Stimulated activated memory B cell treated with anti-CD40 and anti-IgM and Interleukin-4, amounts not matched to agents 10 μg/mL and 1 μg/mL and 100 μg/mL, for 72 hours (primary cell): ENCODE results near the gene SNAPIN.

ENCODE experiments used
- ATAC-seq: fragments of 150-1000 bp; cut with Tn5 transposase; 2 replicates; pipeline ENCODE4 v1.10.0; 2021
- H3K27ac Mint-ChIP-seq: one replicate; pipeline ENCODE4 v1.8.0; 2022; ENCODE audit warnings: mild to moderate bottlenecking, mixed read lengths
- H3K27me3 Mint-ChIP-seq: one replicate; pipeline ENCODE4 v1.8.0; 2022; ENCODE audit warnings: mixed read lengths
- H3K36me3 Mint-ChIP-seq: one replicate; pipeline ENCODE4 v1.8.0; 2022; ENCODE audit warnings: mixed read lengths
- H3K4me1 Mint-ChIP-seq: one replicate; pipeline ENCODE4 v1.8.0; 2022; ENCODE audit warnings: mixed read lengths
- H3K4me3 Mint-ChIP-seq: one replicate; pipeline ENCODE4 v1.8.0; 2022; ENCODE audit warnings: mild to moderate bottlenecking, moderate library complexity, mixed read lengths
- H3K9me3 Mint-ChIP-seq: one replicate; pipeline ENCODE4 v1.8.0; 2022; ENCODE audit warnings: mixed read lengths

The SNAPIN gene

GRCh38 chr1:153677718-153678518 is 19.4 kb downstream of the SNAPIN start:
- peaks cover 30% of the 10 kb centered on the region for H3K4me1 Mint-ChIP-seq
- ATAC-seq = peak; percentile 59
- peaks cover 57% of the 10 kb centered on the region for H3K27me3 Mint-ChIP-seq
- H3K4me3 Mint-ChIP-seq = peak overlapping the region; percentile 83
- H3K27ac Mint-ChIP-seq = peak overlapping the region; percentile 77
- H3K9me3 Mint-ChIP-seq = no peaks in the 10 kb centered on the region
- H3K36me3 Mint-ChIP-seq = peaks cover 7% of the 10 kb centered on the region

- Mint-ChIP-seq H3K36me3 (peaks cover 11% of the 10 kb centered on the region), H3K4me1 (peaks cover 30% of the 10 kb centered on the region), H3K27ac (peak within 1 kb of the TSS; percentile 77), H3K27me3 (peaks cover 62% of the 10 kb centered on the region), H3K4me3 (peak within 1 kb of the TSS; percentile 83), H3K9me3 (no peaks in the 10 kb centered on the region)
- ATAC-seq = peak; percentile 59
These were observed 20.2 kb downstream of the SNAPIN start, which contains the start of gene NPR1 for GRCh38 chr1:153678519-153679336. Gene NPR1, plus strand, starts transcription at chr1:153678688. Its CDS starts 421 bp downstream, at chr1:153679109.

GRCh38 chr1:153679337-153680119 is 21.0 kb downstream of the SNAPIN start:
- H3K9me3 Mint-ChIP-seq = no peaks in the 10 kb centered on the region
- H3K4me1 Mint-ChIP-seq = peaks cover 30% of the 10 kb centered on the region
- peaks cover 15% of the 10 kb centered on the region for H3K36me3 Mint-ChIP-seq
- peak overlapping the region; percentile 83 for H3K4me3 Mint-ChIP-seq
- peaks cover 69% of the 10 kb centered on the region for H3K27me3 Mint-ChIP-seq
- peak overlapping the region; percentile 12 for H3K27ac Mint-ChIP-seq
- ATAC-seq = peak; percentile 60

- Mint-ChIP-seq H3K36me3 (peaks cover 15% of the 10 kb centered on the region), H3K4me1 (peaks cover 30% of the 10 kb centered on the region), H3K4me3 (peak overlapping the region; percentile 83), H3K9me3 (no peaks in the 10 kb centered on the region), H3K27ac (peak overlapping the region; percentile 12), H3K27me3 (peaks cover 71% of the 10 kb centered on the region)
- no peak for ATAC-seq
These were observed 21.6 kb downstream of the SNAPIN start for GRCh38 chr1:153680120-153680403.

- no peak overlapping the region for H3K4me3 Mint-ChIP-seq
- H3K27ac Mint-ChIP-seq = no peak overlapping the region
- peaks cover 25% of the 10 kb centered on the region for H3K4me1 Mint-ChIP-seq
- ATAC-seq = no peak
- peaks cover 66% of the 10 kb centered on the region for H3K27me3 Mint-ChIP-seq
- peaks cover 23% of the 10 kb centered on the region for H3K36me3 Mint-ChIP-seq
- H3K9me3 Mint-ChIP-seq = no peaks in the 10 kb centered on the region
These were observed 24.2 kb downstream of the SNAPIN start for GRCh38 chr1:153682730-153683129.

- H3K4me1 Mint-ChIP-seq = peaks cover 25% of the 10 kb centered on the region
- H3K4me3 Mint-ChIP-seq = no peak overlapping the region
- H3K27me3 Mint-ChIP-seq = peaks cover 55% of the 10 kb centered on the region
- no peak for ATAC-seq
- H3K27ac Mint-ChIP-seq = no peak overlapping the region
- H3K9me3 Mint-ChIP-seq = no peaks in the 10 kb centered on the region
- peaks cover 34% of the 10 kb centered on the region for H3K36me3 Mint-ChIP-seq
These were observed 25.4 kb downstream of the SNAPIN start for GRCh38 chr1:153683854-153684253.

- no peak for ATAC-seq
- peaks cover 36% of the 10 kb centered on the region for H3K36me3 Mint-ChIP-seq
- no peaks in the 10 kb centered on the region for H3K9me3 Mint-ChIP-seq
- H3K4me1 Mint-ChIP-seq = peaks cover 23% of the 10 kb centered on the region
- no peak overlapping the region for H3K4me3 Mint-ChIP-seq
- H3K27ac Mint-ChIP-seq = no peak overlapping the region
- peaks cover 48% of the 10 kb centered on the region for H3K27me3 Mint-ChIP-seq
These were observed 26.4 kb downstream of the SNAPIN start for GRCh38 chr1:153684892-153685291.

GRCh38 chr1:153685544-153686340 is 27.2 kb downstream of the SNAPIN start:
- H3K27me3 Mint-ChIP-seq = peaks cover 40% of the 10 kb centered on the region
- H3K27ac Mint-ChIP-seq = no peak overlapping the region
- peaks cover 15% of the 10 kb centered on the region for H3K4me1 Mint-ChIP-seq
- H3K9me3 Mint-ChIP-seq = no peaks in the 10 kb centered on the region
- peaks cover 32% of the 10 kb centered on the region for H3K36me3 Mint-ChIP-seq
- H3K4me3 Mint-ChIP-seq = no peak overlapping the region
- no peak for ATAC-seq

- H3K9me3 Mint-ChIP-seq = no peaks in the 10 kb centered on the region
- peaks cover 15% of the 10 kb centered on the region for H3K4me1 Mint-ChIP-seq
- peaks cover 32% of the 10 kb centered on the region for H3K36me3 Mint-ChIP-seq
- no peak for ATAC-seq
- peaks cover 28% of the 10 kb centered on the region for H3K27me3 Mint-ChIP-seq
- no peak overlapping the region for H3K4me3 Mint-ChIP-seq
- H3K27ac Mint-ChIP-seq = no peak overlapping the region
These were observed 29.0 kb downstream of the SNAPIN start for GRCh38 chr1:153687346-153688125.

GRCh38 chr1:153688276-153688675 is 29.8 kb downstream of the SNAPIN start:
- Mint-ChIP-seq H3K4me1 (peaks cover 15% of the 10 kb centered on the region), H3K27me3 (peaks cover 27% of the 10 kb centered on the region), H3K4me3 (no peak overlapping the region), H3K36me3 (peaks cover 32% of the 10 kb centered on the region), H3K27ac (no peak overlapping the region), H3K9me3 (no peaks in the 10 kb centered on the region)
- no peak for ATAC-seq

- ATAC-seq = no peak
- H3K9me3 Mint-ChIP-seq = no peaks in the 10 kb centered on the region
These were observed 30.3 kb downstream of the SNAPIN start for GRCh38 chr1:153688736-153689328.

GRCh38 chr1:153693466-153693865 is 35.0 kb downstream of the SNAPIN start:
- no peak for ATAC-seq
- no peak overlapping the region for H3K27ac Mint-ChIP-seq
- no peaks in the 10 kb centered on the region for H3K9me3 Mint-ChIP-seq
- peaks cover 9% of the 10 kb centered on the region for H3K36me3 Mint-ChIP-seq
- peaks cover 12% of the 10 kb centered on the region for H3K27me3 Mint-ChIP-seq
- peaks cover 13% of the 10 kb centered on the region for H3K4me1 Mint-ChIP-seq
- no peak overlapping the region for H3K4me3 Mint-ChIP-seq

More at GRCh38 chr1:153688736-153689328, 30.3 kb downstream of the SNAPIN start:
- H3K4me3 Mint-ChIP-seq = no peak overlapping the region
- peaks cover 21% of the 10 kb centered on the region for H3K27me3 Mint-ChIP-seq
- H3K36me3 Mint-ChIP-seq = peaks cover 27% of the 10 kb centered on the region
- H3K27ac Mint-ChIP-seq = no peak overlapping the region
- peaks cover 15% of the 10 kb centered on the region for H3K4me1 Mint-ChIP-seq

GRCh38 chr1:153696741-153697140 is 38.2 kb downstream of the SNAPIN start:
- peaks cover 6% of the 10 kb centered on the region for H3K4me1 Mint-ChIP-seq
- H3K27ac Mint-ChIP-seq = no peak overlapping the region
- no peak for ATAC-seq
- H3K4me3 Mint-ChIP-seq = no peak overlapping the region
- H3K27me3 Mint-ChIP-seq = peaks cover 12% of the 10 kb centered on the region
- H3K9me3 Mint-ChIP-seq = no peaks in the 10 kb centered on the region
- H3K36me3 Mint-ChIP-seq = no peaks in the 10 kb centered on the region
